ENCODE data around the gene TIMM21.

TIMM21 gene

DNA sequence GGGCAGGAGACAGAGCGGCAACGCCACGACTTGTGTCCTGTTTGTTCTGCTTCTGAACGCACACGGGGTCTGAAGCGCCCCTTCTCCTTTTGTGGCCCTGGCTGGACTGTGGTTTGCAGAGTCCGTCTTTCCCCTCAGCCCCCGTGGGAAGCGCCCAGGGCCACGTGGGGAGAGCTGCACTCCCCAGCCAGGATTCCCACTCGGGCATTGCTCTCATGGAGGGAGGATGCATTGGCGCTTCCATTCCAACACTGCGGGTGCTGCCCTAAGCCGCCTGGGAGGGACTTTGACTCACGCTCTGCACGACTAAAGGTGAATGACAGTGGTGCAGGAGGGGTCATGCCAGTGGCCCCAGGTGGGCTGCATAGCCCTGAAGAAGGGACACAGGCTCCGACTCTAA lies 52.5 kb downstream of the TIMM21 start:
- DNase-seq (ENCODE audit: low read depth, low spot score): no peak
- TF ChIP-seq, protein P1, sequence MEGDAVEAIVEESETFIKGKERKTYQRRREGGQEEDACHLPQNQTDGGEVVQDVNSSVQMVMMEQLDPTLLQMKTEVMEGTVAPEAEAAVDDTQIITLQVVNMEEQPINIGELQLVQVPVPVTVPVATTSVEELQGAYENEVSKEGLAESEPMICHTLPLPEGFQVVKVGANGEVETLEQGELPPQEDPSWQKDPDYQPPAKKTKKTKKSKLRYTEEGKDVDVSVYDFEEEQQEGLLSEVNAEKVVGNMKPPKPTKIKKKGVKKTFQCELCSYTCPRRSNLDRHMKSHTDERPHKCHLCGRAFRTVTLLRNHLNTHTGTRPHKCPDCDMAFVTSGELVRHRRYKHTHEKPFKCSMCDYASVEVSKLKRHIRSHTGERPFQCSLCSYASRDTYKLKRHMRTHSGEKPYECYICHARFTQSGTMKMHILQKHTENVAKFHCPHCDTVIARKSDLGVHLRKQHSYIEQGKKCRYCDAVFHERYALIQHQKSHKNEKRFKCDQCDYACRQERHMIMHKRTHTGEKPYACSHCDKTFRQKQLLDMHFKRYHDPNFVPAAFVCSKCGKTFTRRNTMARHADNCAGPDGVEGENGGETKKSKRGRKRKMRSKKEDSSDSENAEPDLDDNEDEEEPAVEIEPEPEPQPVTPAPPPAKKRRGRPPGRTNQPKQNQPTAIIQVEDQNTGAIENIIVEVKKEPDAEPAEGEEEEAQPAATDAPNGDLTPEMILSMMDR (IDR thresholded peaks at IDR 0.05; ENCODE audit: low read depth, low read length): no peak
- in situ Hi-C loops (cut with HindIII; ENCODE audit: low sequenced_read_pairs): no loop called here
- no peak overlapping the region for H3K4me3 ChIP-seq (ENCODE audit: low read depth, low read length)

DNA sequence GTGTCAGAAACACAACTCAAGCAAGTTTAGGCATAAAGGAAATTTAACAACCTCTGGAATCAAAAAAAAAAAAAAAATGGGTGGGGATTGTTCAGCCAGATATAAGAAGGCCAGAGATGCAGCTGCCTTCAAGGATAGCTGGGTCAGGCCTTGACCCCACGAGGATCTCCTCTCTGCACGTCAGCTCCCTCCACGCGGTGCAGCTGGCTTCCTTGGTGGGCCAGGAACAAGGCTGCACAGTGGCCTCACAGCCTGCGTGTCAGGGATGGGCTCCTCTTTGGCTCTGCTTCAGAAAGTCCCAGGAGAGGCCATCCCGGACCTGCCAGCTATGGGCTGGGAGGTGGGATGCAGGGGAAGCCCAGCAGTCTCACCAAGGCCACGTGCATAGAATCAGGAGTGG lies 55.5 kb downstream of the TIMM21 start:
- TF ChIP-seq, protein P1 (IDR thresholded peaks at IDR 0.05; ENCODE audit: low read depth, low read length): no peak
- no peak for DNase-seq (ENCODE audit: low read depth, low spot score)
- H3K4me3 ChIP-seq (ENCODE audit: low read depth, low read length): no peak overlapping the region
- in situ Hi-C loops (cut with HindIII; ENCODE audit: low sequenced_read_pairs): no loop called here

DNA sequence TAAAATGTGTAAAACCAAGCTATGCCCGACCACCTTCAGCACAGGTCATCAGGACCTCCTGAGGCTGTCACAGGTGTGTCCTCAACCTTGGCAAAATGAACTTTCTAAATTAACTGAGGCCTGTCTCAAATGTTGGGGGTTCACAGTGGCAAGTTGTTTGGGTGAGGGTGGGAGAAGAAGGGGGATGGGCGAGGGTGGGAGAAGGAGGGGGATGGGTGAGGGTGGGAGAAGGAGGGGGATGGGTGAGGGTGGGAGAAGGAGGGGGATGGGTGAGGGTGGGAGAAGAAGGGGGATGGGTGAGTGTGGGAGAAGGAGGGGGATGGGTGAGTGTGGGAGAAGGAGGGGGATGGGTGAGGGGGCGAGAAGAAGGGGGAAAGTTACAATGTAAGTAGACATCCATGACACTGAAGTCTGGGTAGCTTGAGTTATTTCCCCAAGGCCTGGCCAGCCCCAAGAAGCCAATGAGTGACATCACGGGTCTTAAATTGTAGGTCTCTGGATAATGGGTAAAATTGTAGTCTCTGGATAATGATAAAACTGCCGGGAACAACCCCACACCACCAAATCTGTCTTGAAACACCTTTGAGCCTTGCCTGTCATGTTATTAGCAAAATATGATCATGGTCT lies 56.3 kb downstream of the TIMM21 start:
- no peak overlapping the region for H3K4me3 ChIP-seq (ENCODE audit: low read depth, low read length)
- no peak for DNase-seq (ENCODE audit: low read depth, low spot score)
- in situ Hi-C loops (cut with HindIII; ENCODE audit: low sequenced_read_pairs): no loop called here
- TF ChIP-seq, protein P1 (IDR thresholded peaks at IDR 0.05; ENCODE audit: low read depth, low read length): no peak

Measured in astrocyte of the spinal cord (primary cell).